BJ (cell line): ENCODE data around the gene ANKRD49. TPM values are rescaled to one million over a fixed set of nuclear protein-coding genes. Genes with fewer than 3 reads are reported as not detected.
"Not testable (repeated sequence)": the region's sequence is repeated elsewhere in the genome, so short reads cannot be mapped to it uniquely, and the experiment has no call there.

Source experiments
- CTCF ChIA-PET: fragments of 350-600 bp; formaldehyde crosslinking; extraction: SDS; loops from one replicate; lab custom pipeline; 2021; ENCODE audit warnings: antibody characterized with exemption, inconsistent platforms; lab: Yijun Ruan, JAX
- POLR2A ChIA-PET: fragments of 300-600 bp; sonication (Branson Sonifier 250); formaldehyde crosslinking; extraction: SDS; loops from one replicate; lab custom pipeline; 2021; ENCODE audit warnings: antibody characterized with exemption; lab: Charles Lee
- DNase-seq: peaks from one replicate; pipeline ENCODE4 v3.0.0-alpha.2; 2011; ENCODE audit warnings: low read depth
- H3K27me3 ChIP-seq: 2 replicates; pipeline ENCODE4 v1.6.0; 2011; ENCODE audit warnings: low read length; ENCODE audit not compliant: control insufficient read depth, insufficient read depth
- H3K36me3 ChIP-seq: 2 replicates; pipeline ENCODE4 v1.5.1; 2011; ENCODE audit warnings: low read length; ENCODE audit not compliant: control insufficient read depth, insufficient read depth
- H3K4me3 ChIP-seq: 2 replicates; pipeline ENCODE4 v1.5.1; 2011; ENCODE audit warnings: low read depth, mild to moderate bottlenecking, control low read depth, low read length
- CTCF ChIP-seq: IDR thresholded peaks from 2 replicates; pipeline ENCODE4 v1.5.1; 2011; ENCODE audit warnings: low read depth, mild to moderate bottlenecking, control low read depth, inconsistent platforms, low read length, moderate library complexity; ENCODE audit not compliant: insufficient read depth
- polyA plus RNA-seq: library from polyadenylated mRNA; depleted of rRNA; stranded (reverse); fragments of >200 nt; gene quantifications from 2 replicates; pipeline ENCODE4 v1.2.3, GENCODE V29; 2011

The ANKRD49 gene
- polyA plus RNA-seq, 1 experiment, result 8.1 TPM

- TF ChIP-seq CTCF, result no peak
- no peak overlapping the region for H3K4me3 ChIP-seq
- no peak for DNase-seq
- ChIA-PET POLR2A (no interaction called here), CTCF (interaction anchor here (1.6 kb wide), 1 partner anchor 590 kb away, joined by 4 read pairs; no protein-coding TSS in a partner anchor)
- H3K36me3 ChIP-seq, result peaks cover 3% of the 10 kb centered on the region
- H3K27me3 ChIP-seq, result no peaks in the 10 kb centered on the region
These were observed 7.7 kb upstream of the ANKRD49 start for GRCh38 chr11:94486068-94486467.

GRCh38 chr11:94494126-94494680 lies 419 bp downstream of the ANKRD49 start:
- TF ChIP-seq CTCF, result no peak
- CTCF ChIA-PET, result interaction anchor here (0.7 to 1.1 kb wide), 2 partner anchors 11 to 599 kb away, joined by 3 read pairs; no protein-coding TSS in a partner anchor

DNA sequence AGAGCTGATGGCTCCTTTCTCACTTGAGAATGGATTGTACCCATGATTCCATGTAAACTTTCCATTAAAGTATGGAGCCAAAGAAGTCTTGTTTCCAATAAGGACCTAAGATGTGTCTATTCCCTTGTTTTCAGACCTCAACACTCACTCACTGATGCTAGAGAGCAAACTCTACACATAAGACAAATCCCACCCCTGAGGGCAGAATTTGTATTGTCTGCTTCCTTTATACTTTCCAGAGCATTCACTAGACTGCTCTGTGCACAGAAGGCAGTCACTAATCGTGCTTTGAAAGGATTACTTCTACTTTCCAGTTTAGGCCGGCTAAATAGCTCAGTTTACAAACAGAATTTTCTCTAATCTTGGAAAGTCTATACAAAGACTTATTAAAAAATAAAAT lies 6.4 kb downstream of the ANKRD49 start:
- DNase-seq, result no peak
- TF ChIP-seq CTCF, result no peak
- POLR2A ChIA-PET, result no interaction called here
- Histone ChIP-seq H3K4me3 (no peak overlapping the region), H3K27me3 (no peaks in the 10 kb centered on the region), H3K36me3 (peaks cover 2% of the 10 kb centered on the region)
- CTCF ChIA-PET, result interaction anchor here (0.7 to 1.2 kb wide), 2 partner anchors 333 to 605 kb away, joined by 3 read pairs; no protein-coding TSS in a partner anchor

More at GRCh38 chr11:94494126-94494680, 419 bp downstream of the ANKRD49 start:
- H3K4me3 ChIP-seq, result peak overlapping the region; percentile 93
- no peak for DNase-seq
- H3K27me3 ChIP-seq, result no peaks in the 10 kb centered on the region
- POLR2A ChIA-PET, result no interaction called here
- H3K36me3 ChIP-seq, result peaks cover 2% of the 10 kb centered on the region

- H3K27me3 ChIP-seq, result no peaks in the 10 kb centered on the region
- CTCF ChIA-PET, result interaction anchor here (1.5 to 1.8 kb wide), 3 partner anchors 15 to 606 kb away, joined by 4 to 15 read pairs (median 5); no protein-coding TSS in a partner anchor
- peaks cover 2% of the 10 kb centered on the region for H3K36me3 ChIP-seq
- no peak overlapping the region for H3K4me3 ChIP-seq
- no peak for TF ChIP-seq CTCF
- POLR2A ChIA-PET, result no interaction called here
- DNase-seq, result no peak
These were observed 7.7 kb downstream of the ANKRD49 start for GRCh38 chr11:94501522-94501921.

DNA sequence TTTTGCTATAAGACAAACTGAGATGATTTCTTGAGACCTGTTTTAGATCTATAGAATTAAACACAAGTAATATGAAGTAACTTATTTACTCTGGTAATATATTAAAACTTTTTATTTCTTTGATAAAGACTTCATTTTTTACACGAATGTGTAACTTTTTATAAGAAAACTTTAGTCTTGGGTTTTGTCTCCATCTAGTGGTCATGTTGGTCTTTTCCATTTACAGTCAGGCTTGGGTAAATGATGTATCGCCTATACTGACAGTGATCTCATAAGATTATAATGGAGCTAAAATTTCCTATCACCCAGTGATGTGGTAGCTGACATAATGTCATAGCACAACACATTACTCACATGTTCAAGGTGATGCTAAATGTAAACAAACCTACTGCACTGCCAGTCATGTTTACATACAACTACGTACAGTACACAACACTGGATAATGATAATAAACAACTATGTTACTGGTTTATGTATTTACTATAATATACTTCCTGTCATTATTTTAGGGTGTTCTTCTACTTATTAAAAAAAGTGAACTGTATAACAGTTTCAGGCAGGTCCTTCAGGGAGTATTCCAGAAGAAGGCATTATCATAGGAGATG lies 11.0 kb downstream of the ANKRD49 start:
- no peaks in the 10 kb centered on the region for H3K36me3 ChIP-seq
- peak; percentile 58 for TF ChIP-seq CTCF
- H3K27me3 ChIP-seq, result no peaks in the 10 kb centered on the region
- H3K4me3 ChIP-seq, result no peak overlapping the region
- ChIA-PET CTCF (interaction anchor here (0.7 to 3.0 kb wide), 12 partner anchors 8 to 639 kb away, joined by 3 to 34 read pairs (median 4); no protein-coding TSS in a partner anchor), POLR2A (no interaction called here)
- DNase-seq, result no peak

- DNase-seq, H3K27me3 ChIP-seq, POLR2A ChIA-PET, H3K4me3 ChIP-seq, H3K36me3 ChIP-seq: not testable (repeated sequence)
- CTCF ChIA-PET, result interaction anchor here (1.0 to 3.4 kb wide), 3 partner anchors 30 to 611 kb away, joined by 3 to 23 read pairs (median 4); no protein-coding TSS in a partner anchor
These were observed 12.7 kb downstream of the ANKRD49 start for GRCh38 chr11:94506513-94506912.
